AG04450 (cell line): ENCODE data around the gene AGTRAP. TPM values are rescaled to one million over a fixed set of nuclear protein-coding genes. Genes with fewer than 3 reads are reported as not detected.

Experiments used
- CTCF ChIA-PET: fragments of 300-600, 350-600 bp; formaldehyde crosslinking; extraction: SDS; loops from one replicate; lab custom pipeline; 2022; ENCODE audit warnings: antibody characterized with exemption, inconsistent platforms; lab: Charles Lee
- POLR2A ChIA-PET: fragments of 350-600 bp; formaldehyde crosslinking; extraction: SDS; loops from one replicate; lab custom pipeline; 2021; ENCODE audit warnings: antibody characterized with exemption, inconsistent platforms; lab: Yijun Ruan, JAX
- DNase-seq: peaks from one replicate; pipeline ENCODE4 v3.0.0-alpha.2; 2011; ENCODE audit warnings: low read depth, low spot score
- H3K27ac ChIP-seq: one replicate; pipeline ENCODE4 v1.5.1; 2012; ENCODE audit warnings: low read depth, low read length, control low read depth
- H3K27me3 ChIP-seq: one replicate; pipeline ENCODE4 v1.6.0; 2012; ENCODE audit warnings: low read length; ENCODE audit not compliant: control insufficient read depth, insufficient read depth
- H3K4me3 ChIP-seq: 2 replicates; pipeline ENCODE4 v1.5.1; 2011; ENCODE audit warnings: mild to moderate bottlenecking, low read depth, low read length, control low read depth
- H3K9me3 ChIP-seq: 2 replicates; pipeline ENCODE4 v1.5.1; 2012; ENCODE audit warnings: low read length; ENCODE audit not compliant: control insufficient read depth, insufficient read depth
- CTCF ChIP-seq: IDR thresholded peaks from 2 replicates; pipeline ENCODE4 v1.5.1; 2011; ENCODE audit warnings: low read depth, low read length, control low read depth, inconsistent platforms
- polyA plus RNA-seq: library from polyadenylated mRNA; depleted of rRNA; stranded (reverse); fragments of >200 nt; gene quantifications from 2 replicates; pipeline ENCODE4 v1.2.3, GENCODE V29; 2011

AGTRAP gene
- polyA plus RNA-seq, 1 experiment: 26.8 TPM

GRCh38 chr1:11735531-11735853 lies 444 bp upstream of the AGTRAP start:
- TF ChIP-seq CTCF: no peak
- POLR2A ChIA-PET: interaction anchor here (0.8 to 1.7 kb wide), 3 partner anchors 16 to 174 kb away, joined by 3 to 6 read pairs (median 6); no protein-coding TSS in a partner anchor
- CTCF ChIA-PET: interaction anchor here (0.6 to 3.7 kb wide), 3 partner anchors 16 to 92 kb away, joined by 5 to 15 read pairs (median 11); no protein-coding TSS in a partner anchor
- Histone ChIP-seq H3K4me3 (peak overlapping the region; percentile 100), H3K9me3 (no peaks in the 10 kb centered on the region; the same call in 1 of the 2 replicates), H3K27ac (peak overlapping the region; percentile 11), H3K27me3 (no peaks in the 10 kb centered on the region)
- DNase-seq: no peak

- H3K9me3 ChIP-seq: no peaks in the 10 kb centered on the region; the same call in 1 of the 2 replicates
- CTCF ChIA-PET: interaction anchor here (1.2 to 3.7 kb wide), 4 partner anchors 12 to 87 kb away, joined by 4 to 15 read pairs (median 8); no protein-coding TSS in a partner anchor
- no peak for TF ChIP-seq CTCF
- POLR2A ChIA-PET: interaction anchor here (0.6 to 2.0 kb wide), 5 partner anchors 56 to 773 kb away, joined by 3 to 9 read pairs (median 6); partner anchors contain the start of gene MAD2L2
- H3K27ac ChIP-seq: peak overlapping the region; percentile 93
- H3K4me3 ChIP-seq: peak overlapping the region; percentile 100
- no peaks in the 10 kb centered on the region for H3K27me3 ChIP-seq
- DNase-seq: no peak
Observed at GRCh38 chr1:11736746-11737639, 1.1 kb downstream of the AGTRAP start.

- TF ChIP-seq CTCF: no peak
- Histone ChIP-seq H3K4me3 (no peak overlapping the region), H3K9me3 (no peaks in the 10 kb centered on the region; the same call in 1 of the 2 replicates), H3K27me3 (no peaks in the 10 kb centered on the region), H3K27ac (no peak overlapping the region)
- DNase-seq: no peak
- ChIA-PET POLR2A (interaction anchor here (0.6 to 2.0 kb wide), 2 partner anchors 65 to 829 kb away, joined by 4 to 9 read pairs; no protein-coding TSS in a partner anchor), CTCF (interaction anchor here (1.9 to 3.7 kb wide), 3 partner anchors 11 to 88 kb away, joined by 4 to 15 read pairs (median 11); no protein-coding TSS in a partner anchor)
Observed at GRCh38 chr1:11738096-11738495, 2.2 kb downstream of the AGTRAP start.

GRCh38 chr1:11738783-11739182 lies 2.8 kb downstream of the AGTRAP start:
- TF ChIP-seq CTCF: no peak
- no peak overlapping the region for H3K4me3 ChIP-seq
- CTCF ChIA-PET: no interaction called here
- H3K27me3 ChIP-seq: no peaks in the 10 kb centered on the region
- POLR2A ChIA-PET: no interaction called here
- H3K9me3 ChIP-seq: no peaks in the 10 kb centered on the region; the same call in 1 of the 2 replicates
- DNase-seq: no peak
- no peak overlapping the region for H3K27ac ChIP-seq
